ENCODE data around the gene PTCD2. TPM values are rescaled to one million over a fixed set of nuclear protein-coding genes. Genes with fewer than 3 reads are reported as not detected.

The PTCD2 gene
- total RNA-seq, 2 donors from 2014 or later: 9.5 to 13.4 TPM

- no peak overlapping the region for H3K27ac ChIP-seq (ENCODE audit: low read depth, low read length)
- H3K4me3 ChIP-seq (ENCODE audit: low read length): no peak overlapping the region
- Mint-ChIP-seq H3K27ac (no peak overlapping the region), H3K9me3 (no peaks in the 10 kb centered on the region), H3K4me1 (peaks cover 12% of the 10 kb centered on the region), H3K4me3 (no peak overlapping the region), H3K27me3 (ENCODE audit: insufficient read depth) (peaks cover 2% of the 10 kb centered on the region), H3K36me3 (ENCODE audit: low read depth) (no peaks in the 10 kb centered on the region)
- H3K9me3 ChIP-seq (ENCODE audit: control insufficient read depth, low read length): no peaks in the 10 kb centered on the region
- no peak for DNase-seq
- no peaks in the 10 kb centered on the region for H3K27me3 ChIP-seq (ENCODE audit: control insufficient read depth, insufficient read depth, low read length, poor library complexity, severe bottlenecking)
- peaks cover 8% of the 10 kb centered on the region for H3K4me1 ChIP-seq (ENCODE audit: control insufficient read depth, insufficient read depth, low read length)
- no peaks in the 10 kb centered on the region for H3K36me3 ChIP-seq (ENCODE audit: control insufficient read depth, insufficient read depth, low read length)
- no peak overlapping the region for H3K9ac ChIP-seq (ENCODE audit: extremely low read depth, low read length, poor library complexity, severe bottlenecking)
- no peak for TF ChIP-seq CTCF (conservative IDR thresholded peaks at IDR 0.05)
- WGBS, 2 experiments (ENCODE audit: insufficient coverage in 1 of 2, insufficient read length in 1 of 2): 97 to 100% methylated on average over 1 to 3 of the region's 3 CpGs
Measured at GRCh38 chr5:72374844-72375243, 54.7 kb downstream of the PTCD2 start.

- no peak for DNase-seq
- Histone ChIP-seq H3K9ac (ENCODE audit: extremely low read depth, low read length, poor library complexity, severe bottlenecking) (no peak overlapping the region), H3K4me3 (ENCODE audit: low read length) (no peak overlapping the region), H3K27me3 (ENCODE audit: control insufficient read depth, insufficient read depth, low read length, poor library complexity, severe bottlenecking) (no peaks in the 10 kb centered on the region), H3K4me1 (ENCODE audit: control insufficient read depth, insufficient read depth, low read length) (peaks cover 10% of the 10 kb centered on the region), H3K27ac (ENCODE audit: low read depth, low read length) (no peak overlapping the region), H3K36me3 (ENCODE audit: control insufficient read depth, insufficient read depth, low read length) (no peaks in the 10 kb centered on the region), H3K9me3 (ENCODE audit: control insufficient read depth, low read length) (no peaks in the 10 kb centered on the region)
- TF ChIP-seq CTCF (conservative IDR thresholded peaks at IDR 0.05): no peak
- no peak overlapping the region for H3K27ac Mint-ChIP-seq
- peaks cover 14% of the 10 kb centered on the region for H3K4me1 Mint-ChIP-seq
- H3K4me3 Mint-ChIP-seq: no peak overlapping the region
- no peaks in the 10 kb centered on the region for H3K9me3 Mint-ChIP-seq
- no peaks in the 10 kb centered on the region for H3K36me3 Mint-ChIP-seq (ENCODE audit: low read depth)
- H3K27me3 Mint-ChIP-seq (ENCODE audit: insufficient read depth): peaks cover 2% of the 10 kb centered on the region
Measured at GRCh38 chr5:72376381-72376780, 56.2 kb downstream of the PTCD2 start.

- H3K9me3 Mint-ChIP-seq: no peaks in the 10 kb centered on the region
- peaks cover 5% of the 10 kb centered on the region for H3K27me3 Mint-ChIP-seq (ENCODE audit: insufficient read depth)
- Histone ChIP-seq H3K27ac (ENCODE audit: low read depth, low read length) (no peak overlapping the region), H3K9me3 (ENCODE audit: control insufficient read depth, low read length) (no peaks in the 10 kb centered on the region), H3K36me3 (ENCODE audit: control insufficient read depth, insufficient read depth, low read length) (no peaks in the 10 kb centered on the region), H3K9ac (ENCODE audit: extremely low read depth, low read length, poor library complexity, severe bottlenecking) (no peak overlapping the region), H3K4me3 (ENCODE audit: low read length) (no peak overlapping the region), H3K27me3 (ENCODE audit: control insufficient read depth, insufficient read depth, low read length, poor library complexity, severe bottlenecking) (no peaks in the 10 kb centered on the region), H3K4me1 (ENCODE audit: control insufficient read depth, insufficient read depth, low read length) (peaks cover 10% of the 10 kb centered on the region)
- no peak overlapping the region for H3K4me3 Mint-ChIP-seq
- 80 to 95% methylated on average over 4 of the region's 4 CpGs for WGBS, 2 experiments (ENCODE audit: insufficient coverage in 1 of 2, insufficient read length in 1 of 2)
- TF ChIP-seq CTCF (conservative IDR thresholded peaks at IDR 0.05): no peak
- no peaks in the 10 kb centered on the region for H3K36me3 Mint-ChIP-seq (ENCODE audit: low read depth)
- H3K4me1 Mint-ChIP-seq: peaks cover 14% of the 10 kb centered on the region
- H3K27ac Mint-ChIP-seq: no peak overlapping the region
- no peak for DNase-seq
Measured at GRCh38 chr5:72377910-72378638, 57.9 kb downstream of the PTCD2 start.

Data from endodermal cell (in vitro differentiated cells).